Middle frontal gyrus (tissue), 1 donor: ENCODE measurements around the gene CCND1.
"Not testable (repeated sequence)": the region's sequence is repeated elsewhere in the genome, so short reads cannot be mapped to it uniquely, and the experiment has no call there.

Source experiments
- DNase-seq: peaks from one replicate; pipeline ENCODE4 v3.0.0-alpha.2; 2015; ENCODE audit warnings: low spot score; ENCODE audit errors: extremely low spot score

The CCND1 gene

GRCh38 chr11:69666261-69666660 lies 25.3 kb downstream of the CCND1 start:
- no peak for DNase-seq

DNA sequence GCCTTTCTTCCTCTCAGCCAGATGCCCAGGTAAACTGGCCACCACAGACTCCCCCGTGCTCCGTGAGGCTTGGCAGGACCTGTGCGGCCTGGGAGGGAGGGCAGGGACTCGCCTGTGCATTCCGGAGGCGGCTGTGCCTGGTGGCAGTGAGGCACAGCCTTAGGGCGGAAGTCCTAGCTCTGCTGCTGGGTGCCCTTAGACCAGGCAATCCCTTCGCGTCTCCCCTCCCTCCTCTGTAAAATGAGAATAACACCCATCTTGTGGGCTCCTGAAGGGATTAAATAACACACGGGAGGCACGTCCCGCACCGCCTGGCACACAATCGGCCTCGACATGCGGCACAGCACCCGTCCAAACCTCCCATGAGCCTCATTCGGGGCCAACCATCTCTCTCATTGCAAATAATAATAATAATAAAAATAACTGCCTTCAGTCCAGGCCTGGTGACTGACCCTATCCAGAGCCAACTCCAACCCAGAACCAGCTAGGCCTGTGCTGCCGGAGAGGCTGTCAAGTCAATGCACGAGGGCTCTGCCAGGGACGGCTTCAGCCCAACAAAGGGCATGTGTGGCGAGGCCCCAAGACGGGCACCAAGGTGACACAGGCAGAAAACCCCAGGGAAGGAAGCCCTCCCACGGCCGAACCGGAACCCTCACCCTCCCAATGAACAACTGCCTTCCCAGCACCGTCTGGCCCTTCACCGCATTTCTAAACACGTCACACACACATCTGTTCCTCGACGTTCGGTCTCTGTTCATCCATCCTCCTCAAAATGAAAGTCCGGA lies 26.0 kb downstream of the CCND1 start:
- no peak for DNase-seq

DNA sequence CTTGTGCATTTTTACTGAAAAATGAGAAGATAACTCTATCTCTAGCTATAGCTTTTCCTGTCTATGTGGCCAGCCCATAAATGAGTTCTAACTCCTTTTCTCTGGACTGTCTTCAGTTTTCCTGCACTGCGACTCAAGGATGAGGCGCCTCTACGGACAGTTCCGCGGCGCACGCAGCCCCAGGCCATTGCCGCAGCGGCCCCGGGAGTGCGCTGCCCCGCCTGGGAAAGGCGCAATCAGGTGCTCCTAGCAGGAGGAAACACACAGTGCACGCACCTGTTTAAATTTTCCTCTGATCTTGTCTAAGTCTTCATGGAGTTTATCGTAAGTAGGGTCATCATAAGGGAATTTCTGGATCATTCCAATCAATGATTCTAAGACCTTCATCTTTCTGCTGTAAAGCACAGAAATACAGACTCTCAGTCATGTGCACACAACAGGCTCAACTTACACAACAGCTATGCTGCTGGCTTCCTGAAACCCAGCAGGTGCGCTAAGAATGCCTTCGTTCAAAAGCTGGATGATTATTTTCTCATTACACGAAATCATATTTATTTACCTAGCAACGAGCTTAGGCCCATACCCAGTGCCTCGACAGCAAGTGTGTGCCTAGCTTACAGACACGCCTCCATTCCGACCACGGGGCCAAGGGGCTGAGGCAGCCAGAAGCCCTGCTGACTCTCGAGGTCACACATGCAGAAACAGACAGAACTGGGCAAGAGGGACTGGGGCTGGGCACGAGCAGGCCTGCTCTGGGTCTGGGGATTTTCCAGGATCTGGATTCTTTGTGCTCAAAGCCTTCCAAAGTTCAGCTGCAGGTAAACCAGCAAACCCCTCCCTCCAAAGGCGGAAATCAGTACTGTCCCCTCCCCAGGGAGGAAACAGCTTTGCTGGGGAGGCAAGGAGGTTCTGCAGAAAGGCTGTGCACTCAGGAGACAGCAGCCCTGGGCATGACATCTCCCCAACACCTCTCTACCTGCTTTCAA lies 27.0 kb downstream of the CCND1 start:
- DNase-seq = no peak

- DNase-seq = no peak
These were observed 28.5 kb downstream of the CCND1 start for GRCh38 chr11:69669486-69669885.

GRCh38 chr11:69670158-69670845 lies 29.3 kb downstream of the CCND1 start:
- DNase-seq = peak; percentile 62

GRCh38 chr11:69671734-69672465 lies 30.9 kb downstream of the CCND1 start:
- no peak for DNase-seq

GRCh38 chr11:69674267-69674885 lies 33.4 kb downstream of the CCND1 start:
- DNase-seq = no peak

GRCh38 chr11:69674886-69675714 lies 34.1 kb downstream of the CCND1 start, which contains the start of gene LTO1:
Gene LTO1 (minus strand): TSS chr11:69675353. CDS start chr11:69675239, 114 bp downstream.
- peak; percentile 91 for DNase-seq

- no peak for DNase-seq
These were observed 36.8 kb downstream of the CCND1 start for GRCh38 chr11:69677749-69678148.

- DNase-seq = no peak
These were observed 39.7 kb downstream of the CCND1 start for GRCh38 chr11:69680688-69681087.

DNA sequence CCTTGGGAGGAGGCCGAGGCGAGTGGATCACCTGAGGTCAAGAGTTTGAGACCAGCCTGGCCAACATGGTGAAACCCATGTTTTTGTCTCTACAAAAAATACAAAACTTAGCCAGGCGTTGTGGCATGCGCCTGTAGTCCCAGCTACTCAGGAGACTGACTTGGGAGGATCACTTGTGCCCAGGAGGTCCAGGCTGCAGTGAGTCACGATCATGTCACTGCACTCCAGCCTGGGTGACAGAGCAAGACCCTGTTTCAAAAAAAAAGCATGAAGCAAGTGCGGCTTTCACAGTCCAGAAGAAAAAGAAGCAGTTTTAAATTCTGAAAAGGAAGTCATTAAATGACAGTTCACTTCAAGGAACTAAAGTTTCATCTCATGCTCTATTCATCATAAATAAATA lies 41.3 kb downstream of the CCND1 start:
- DNase-seq = no peak

DNA sequence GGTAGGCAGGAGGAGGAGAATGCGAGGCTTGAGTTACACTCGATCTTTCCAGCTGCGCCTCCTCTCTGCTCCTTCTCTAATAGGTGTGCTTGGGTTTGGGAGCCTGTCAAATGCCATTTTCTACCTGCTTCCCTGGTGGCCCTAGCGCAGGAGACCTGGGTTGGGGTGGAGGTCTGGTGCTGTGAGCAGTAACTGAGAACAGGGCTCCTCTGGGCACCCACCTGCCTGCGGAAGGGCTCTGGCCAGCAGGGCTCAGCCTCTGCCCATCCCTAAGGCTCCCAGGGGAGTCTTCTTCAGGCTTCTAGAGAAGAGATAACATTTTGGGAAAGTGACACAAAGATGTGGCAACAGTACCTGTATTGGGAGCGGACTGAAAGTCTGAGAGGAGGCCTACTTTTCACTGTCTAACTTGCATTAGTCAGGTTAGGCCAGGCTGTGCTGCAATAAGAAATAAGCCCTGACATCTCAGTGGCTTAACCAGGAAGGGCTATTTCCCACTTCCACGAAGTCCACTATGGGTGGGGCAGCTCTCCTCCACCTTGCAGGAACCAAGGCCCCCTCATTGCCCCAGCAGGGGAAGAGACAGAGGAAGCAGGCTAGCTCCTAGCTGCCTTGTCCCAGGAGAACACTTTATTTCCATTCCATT lies 41.8 kb downstream of the CCND1 start:
- no peak for DNase-seq

DNA sequence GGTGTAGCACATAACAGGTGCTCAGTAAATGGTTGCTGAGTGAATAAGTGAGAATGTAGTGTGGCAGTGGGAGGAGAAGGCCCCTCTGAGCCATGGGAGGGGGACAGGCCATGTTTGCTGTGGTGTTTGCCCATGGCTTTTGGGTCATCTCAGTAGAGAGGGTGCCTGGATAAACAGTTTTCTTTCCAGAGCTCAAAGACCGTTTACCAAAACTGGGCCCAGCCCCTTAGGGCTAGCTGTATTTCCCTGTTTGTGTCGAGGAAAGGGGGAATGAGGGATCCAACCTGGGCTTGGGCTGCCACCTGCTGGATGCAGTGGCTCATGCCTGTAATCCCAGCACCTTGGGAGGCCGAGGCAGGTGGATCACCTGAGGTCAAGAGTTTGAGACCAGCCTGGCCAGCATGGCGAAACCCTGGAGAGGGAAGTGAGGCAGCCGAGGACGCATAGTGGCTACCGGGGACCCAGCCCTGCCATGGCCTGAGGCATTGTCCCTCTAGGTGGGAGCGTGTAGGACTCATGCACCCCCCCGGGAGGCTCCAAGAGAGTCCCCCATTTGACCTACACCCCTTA lies 42.9 kb downstream of the CCND1 start:
- DNase-seq = no peak

GRCh38 chr11:69684651-69685050 lies 43.7 kb downstream of the CCND1 start:
- no peak for DNase-seq

- DNase-seq = no peak
These were observed 44.4 kb downstream of the CCND1 start for GRCh38 chr11:69685348-69685747.

- no peak for DNase-seq
These were observed 45.5 kb downstream of the CCND1 start for GRCh38 chr11:69686452-69686851.

DNA sequence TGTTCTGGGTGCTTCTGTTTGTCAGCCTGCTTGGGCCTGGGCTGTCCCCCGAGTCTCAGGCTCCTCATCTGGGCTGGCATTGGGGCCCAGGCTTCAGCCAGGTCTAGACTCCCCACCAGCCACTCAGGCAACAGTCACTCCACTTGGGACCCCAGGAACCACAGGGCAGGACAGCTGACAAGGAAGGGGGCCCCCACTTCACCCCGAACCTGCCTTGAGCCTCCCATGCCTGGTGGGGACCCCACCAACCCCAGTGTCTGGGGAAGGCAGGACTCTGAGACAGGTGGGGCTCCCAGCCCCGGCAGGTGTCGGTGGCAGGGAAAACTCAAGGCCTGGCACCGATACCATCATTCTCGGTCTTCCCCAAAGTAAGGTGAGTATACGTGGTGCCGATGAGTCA lies 45.9 kb downstream of the CCND1 start:
- DNase-seq = no peak

DNA sequence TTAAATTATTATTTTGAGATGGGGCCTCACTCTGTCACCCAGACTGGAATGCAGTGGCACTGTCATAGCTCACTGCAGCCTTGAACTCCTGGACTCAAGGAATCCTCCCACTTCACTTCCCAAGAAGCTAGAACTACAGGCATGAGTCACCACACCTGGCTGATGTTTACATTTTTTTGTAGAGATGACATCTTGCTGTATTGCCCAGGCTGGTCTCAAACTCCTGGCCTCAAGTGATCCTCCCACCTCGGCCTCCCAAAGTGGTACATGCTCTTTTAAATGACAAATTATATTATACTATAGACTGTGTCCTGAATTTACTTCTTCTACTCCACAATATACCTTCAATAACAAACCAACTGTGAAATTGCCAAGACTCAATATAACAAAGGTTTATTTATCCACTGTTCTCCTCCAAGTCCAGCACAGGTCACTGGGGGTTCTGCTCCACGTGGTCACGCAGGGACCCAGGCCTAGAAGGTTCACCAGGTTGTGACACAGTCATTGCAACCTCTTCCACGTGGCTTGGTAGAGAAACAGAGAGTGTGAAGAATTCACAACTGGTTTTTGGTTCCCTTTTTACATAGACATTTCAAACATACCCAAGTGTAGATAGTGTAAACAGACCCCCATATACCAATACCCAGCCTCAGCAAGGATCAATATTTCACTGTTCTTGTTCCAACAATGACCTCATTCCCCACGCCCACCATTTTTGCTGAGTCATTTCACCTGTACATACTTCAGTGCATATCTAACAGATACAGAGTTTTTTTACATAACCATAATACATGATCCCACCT lies 47.2 kb downstream of the CCND1 start:
- not testable (repeated sequence) for DNase-seq
